Suppressor macrophage treated with lipopolysaccharide for 1 hour (primary cell): ENCODE measurements around the gene FAM13A.
A peak's percentile ranks its signal among the peaks of the same experiment; 100 is the strongest.

Experiments
- DNase-seq, 3 donors: peaks; one replicate each; pipeline ENCODE4 v3.0.0-alpha.2; 2020 to 2022

FAM13A gene

GRCh38 chr4:88830598-88830997 is 226.4 kb downstream of the FAM13A start:
- DNase-seq = no peak

GRCh38 chr4:88828842-88829571 is 228.0 kb downstream of the FAM13A start:
- DNase-seq = peak; percentile 19 to 41 (median 39)

DNA sequence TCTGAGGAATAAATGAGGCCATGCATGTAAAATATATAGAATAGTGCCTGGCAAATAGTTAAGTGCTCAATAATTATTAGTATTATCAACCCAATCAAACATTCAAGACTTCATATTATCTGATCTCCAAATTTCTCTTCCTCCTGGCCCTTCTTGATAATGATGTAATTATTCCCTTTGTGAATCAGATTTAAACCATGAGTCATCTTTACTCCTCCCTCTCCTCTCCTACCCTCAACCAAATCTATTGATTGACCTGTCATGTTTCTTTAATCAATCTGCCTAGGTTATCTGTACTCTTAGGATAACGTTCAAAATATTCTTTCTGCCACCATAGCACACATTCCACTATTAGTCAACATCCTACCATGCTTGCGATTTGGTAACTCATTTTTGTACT is 229.5 kb downstream of the FAM13A start:
- no peak for DNase-seq

GRCh38 chr4:88826771-88827170 is 230.2 kb downstream of the FAM13A start:
- DNase-seq = peak; percentile 40 to 59 (median 41)

GRCh38 chr4:88825931-88826330 is 231.1 kb downstream of the FAM13A start:
- DNase-seq = no peak

DNA sequence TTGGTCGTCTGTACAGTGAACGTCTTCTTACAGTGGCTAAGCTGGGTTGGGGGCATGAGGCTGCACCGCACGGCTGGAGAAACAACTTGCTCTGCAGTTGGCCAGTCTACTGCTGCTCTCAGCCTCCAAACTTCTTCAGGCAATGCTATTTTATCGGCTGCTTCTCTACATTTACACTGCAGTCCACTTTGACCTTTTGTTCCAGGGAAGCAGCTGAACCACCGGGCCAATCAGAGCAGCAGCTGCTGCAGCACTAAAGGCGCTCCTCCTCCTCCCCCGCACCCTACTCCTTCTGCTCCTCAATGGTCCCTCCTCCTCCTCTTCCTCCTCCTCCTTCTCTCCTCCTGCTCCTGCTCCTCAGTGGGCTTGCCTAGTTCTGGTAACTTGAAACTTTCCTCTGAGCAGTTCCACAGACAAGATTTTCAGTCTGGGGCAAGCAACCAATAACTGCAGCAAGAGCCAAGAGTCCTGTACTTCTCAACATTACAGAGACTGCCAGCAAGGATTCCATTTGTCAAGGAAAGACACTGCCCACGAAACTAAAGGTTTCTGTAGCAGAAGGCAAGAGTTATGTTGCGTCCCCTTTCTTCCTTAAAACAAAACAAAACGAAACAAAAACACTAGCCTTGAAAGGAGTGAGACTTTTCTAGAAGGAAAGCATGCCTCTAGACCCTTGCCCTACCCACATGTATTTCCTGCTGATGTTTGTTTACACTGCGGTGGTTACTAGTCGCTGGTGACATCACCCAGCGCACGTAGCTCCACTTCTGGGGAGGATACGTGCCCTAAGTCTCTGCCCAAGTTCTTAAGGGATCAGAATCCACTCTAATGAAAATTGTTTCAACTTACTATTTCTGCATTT is 233.7 kb downstream of the FAM13A start:
- DNase-seq = peak; percentile 82 to 86 (median 85)

- no peak for DNase-seq
Observed at GRCh38 chr4:88822034-88822789, 234.8 kb downstream of the FAM13A start.

- no peak for DNase-seq
Observed at GRCh38 chr4:88821522-88821921, 235.5 kb downstream of the FAM13A start.

DNA sequence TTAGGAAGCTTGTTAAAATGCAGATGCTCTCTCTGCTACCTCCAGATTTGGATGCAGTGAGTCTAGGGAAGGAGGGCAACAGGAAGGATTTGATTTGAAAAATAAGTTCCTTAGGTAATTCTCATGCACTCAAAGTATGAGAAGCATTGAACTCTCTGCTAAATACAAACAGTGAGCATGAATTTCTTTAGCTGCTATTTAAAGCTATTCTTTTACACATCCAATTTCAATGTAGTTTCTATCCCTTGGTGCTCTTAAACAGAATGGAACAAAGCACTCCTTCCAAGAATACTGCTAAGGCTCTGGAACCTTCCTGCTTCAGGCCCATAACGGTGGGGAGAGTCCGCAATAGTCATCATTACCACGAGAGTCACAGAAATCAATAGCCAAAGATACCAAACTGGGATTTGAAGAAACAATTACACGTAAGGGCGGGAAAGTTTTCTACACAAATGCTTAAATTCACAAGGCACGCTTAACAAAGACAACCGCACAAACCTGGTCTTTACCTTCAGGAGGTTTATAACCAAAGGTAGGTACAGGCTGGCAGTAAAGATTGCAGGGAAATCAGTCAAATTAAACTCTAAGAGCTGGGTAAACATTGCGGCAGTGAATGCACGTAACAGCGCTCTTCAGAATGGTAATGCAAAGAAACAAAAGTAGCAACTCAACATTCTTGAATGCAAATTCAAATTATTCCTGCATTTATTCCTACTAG is 236.1 kb downstream of the FAM13A start:
- DNase-seq = no peak

- DNase-seq = no peak
Observed at GRCh38 chr4:88819818-88820697, 236.9 kb downstream of the FAM13A start.

GRCh38 chr4:88818631-88819470 is 238.1 kb downstream of the FAM13A start:
- peak; percentile 54 to 61 (median 55) for DNase-seq

DNA sequence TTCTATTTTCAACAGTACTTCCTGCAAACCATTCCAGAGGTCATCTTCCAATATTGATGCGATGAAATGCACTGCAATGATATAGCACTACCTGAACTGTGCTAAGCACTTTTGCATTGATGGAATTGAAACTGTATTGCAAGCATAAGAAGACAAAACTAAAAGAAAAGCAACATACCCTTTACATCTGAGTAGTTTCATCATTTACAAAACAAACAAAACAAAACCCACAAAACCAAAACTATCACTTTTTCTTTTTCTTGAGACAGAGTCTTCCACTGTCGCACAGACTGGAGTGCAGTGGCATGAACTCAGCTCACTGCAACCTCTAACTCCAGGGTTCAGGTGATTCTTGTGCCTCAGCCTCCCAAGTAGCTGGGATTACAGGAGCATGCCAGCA is 239.2 kb downstream of the FAM13A start:
- no peak for DNase-seq

- no peak for DNase-seq
Observed at GRCh38 chr4:88816360-88816759, 240.6 kb downstream of the FAM13A start.

DNA sequence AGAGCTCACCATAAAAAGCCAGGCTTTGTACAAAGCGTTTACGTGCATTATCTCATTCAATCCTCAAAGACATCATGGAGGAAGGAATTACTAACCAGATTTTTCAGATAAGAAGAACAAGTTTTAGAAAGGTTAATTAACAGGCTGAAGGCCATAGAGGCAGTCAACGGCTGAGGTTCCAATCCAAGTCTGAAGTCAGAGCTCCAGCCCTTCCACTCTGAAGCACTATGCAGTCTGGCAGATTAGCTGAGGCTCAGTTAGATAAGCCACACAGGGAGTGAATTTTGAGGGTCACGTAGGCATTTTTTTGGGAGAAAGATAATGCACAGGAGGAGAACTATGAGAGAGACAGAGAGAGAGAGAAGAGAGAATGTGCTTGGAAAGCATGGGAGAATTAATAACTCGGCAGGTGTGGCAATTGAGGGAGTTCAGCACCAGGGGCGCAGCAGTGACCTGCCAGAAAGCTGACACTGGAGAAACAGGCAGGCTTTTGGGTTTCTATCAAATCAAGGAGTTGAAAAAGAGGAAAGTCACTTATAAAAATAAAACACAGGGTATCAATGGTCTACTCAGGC is 242.9 kb downstream of the FAM13A start:
- DNase-seq = no peak

DNA sequence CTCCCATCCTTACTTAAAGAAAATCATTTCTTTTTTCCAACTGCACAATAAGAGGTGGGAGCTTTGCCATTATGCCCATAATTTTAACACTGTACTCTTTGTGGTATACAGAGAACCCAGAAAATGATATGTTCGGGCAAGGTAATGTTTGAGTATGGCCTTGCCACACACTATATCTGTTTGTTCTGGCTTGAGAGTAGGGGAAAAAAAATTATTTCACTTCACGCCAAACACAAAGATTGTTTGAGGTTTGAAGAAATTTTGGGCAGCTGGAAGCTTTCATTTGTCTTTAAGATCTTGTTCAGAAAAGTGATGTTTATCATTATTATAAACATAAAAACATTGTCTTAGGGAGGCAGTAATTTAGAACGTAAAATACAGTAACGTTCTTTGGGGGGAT is 244.0 kb downstream of the FAM13A start:
- DNase-seq = no peak

- no peak for DNase-seq
Observed at GRCh38 chr4:88812420-88812819, 244.6 kb downstream of the FAM13A start.

GRCh38 chr4:88811904-88812303 is 245.1 kb downstream of the FAM13A start:
- DNase-seq = no peak

- no peak for DNase-seq
Observed at GRCh38 chr4:88810325-88810724, 246.7 kb downstream of the FAM13A start.

- DNase-seq = no peak
Observed at GRCh38 chr4:88809576-88810219, 247.3 kb downstream of the FAM13A start.

DNA sequence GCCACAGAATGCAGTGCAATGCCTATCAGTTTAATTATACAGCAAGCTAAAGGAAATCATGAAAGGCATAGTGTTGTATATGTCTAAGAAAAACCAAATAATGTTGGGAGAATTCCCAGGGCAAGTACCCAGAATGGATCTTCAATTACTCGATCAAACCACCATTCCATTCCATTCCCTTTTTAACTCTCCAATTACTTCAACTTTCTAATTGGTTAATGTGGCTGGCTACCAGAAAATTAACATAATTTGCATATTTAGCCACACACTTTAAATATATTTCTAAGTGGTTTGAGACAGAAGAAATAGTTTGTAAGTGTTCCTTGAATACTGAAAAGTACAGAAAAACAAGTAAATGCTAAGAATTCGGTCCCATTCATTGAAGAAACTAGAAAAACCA is 247.9 kb downstream of the FAM13A start:
- DNase-seq = no peak
